NCI-H187 treated with DMSO at 0.1 percent for 48 hours (cell line): ENCODE results near the gene SYCE1L.

Experiments
- DNase-seq: peaks from one replicate; lab custom pipeline; 2025; lab: John Stamatoyannopoulos, UW

Gene SYCE1L

GRCh38 chr16:77250400-77250799 is 51.2 kb downstream of the SYCE1L start:
- no peak for DNase-seq
